ENCODE results near the gene ATP6AP1.
"Not testable (repeated sequence)": the region's sequence is repeated elsewhere in the genome, so short reads cannot be mapped to it uniquely, and the experiment has no call there.

The ATP6AP1 gene

GRCh38 chrX:154397888-154398667 is 30.4 kb upstream of the ATP6AP1 start, which contains the start of gene RPL10:
Gene RPL10, plus strand, starts transcription at chrX:154398377. Its CDS starts 143 bp downstream, at chrX:154398520.
- peak; percentile 90 for DNase-seq (ENCODE audit: low read depth)
- TF ChIP-seq CTCF (IDR thresholded peaks at IDR 0.05; ENCODE audit: low read depth, low read length, missing control alignments), result no peak
- peak within 1 kb of the TSS; percentile 88 for H3K4me3 ChIP-seq (ENCODE audit: low read depth, low read length)

GRCh38 chrX:154398668-154399526 is 29.6 kb upstream of the ATP6AP1 start:
- DNase-seq (ENCODE audit: low read depth), result no peak
- TF ChIP-seq CTCF (IDR thresholded peaks at IDR 0.05; ENCODE audit: low read depth, low read length, missing control alignments), result peak; percentile 68
- peak overlapping the region; percentile 88 for H3K4me3 ChIP-seq (ENCODE audit: low read depth, low read length)

GRCh38 chrX:154399527-154400368 is 28.7 kb upstream of the ATP6AP1 start:
- no peak for TF ChIP-seq CTCF (IDR thresholded peaks at IDR 0.05; ENCODE audit: low read depth, low read length, missing control alignments)
- DNase-seq (ENCODE audit: low read depth), result no peak
- peak overlapping the region; percentile 88 for H3K4me3 ChIP-seq (ENCODE audit: low read depth, low read length)

- peak overlapping the region; percentile 88 for H3K4me3 ChIP-seq (ENCODE audit: low read depth, low read length)
- DNase-seq (ENCODE audit: low read depth), result not testable (repeated sequence)
Measured at GRCh38 chrX:154400369-154400817, 28.1 kb upstream of the ATP6AP1 start.

- no peak for TF ChIP-seq CTCF (IDR thresholded peaks at IDR 0.05; ENCODE audit: low read depth, low read length, missing control alignments)
Measured at GRCh38 chrX:154401045-154401799, 27.3 kb upstream of the ATP6AP1 start.

GRCh38 chrX:154401918-154402621 is 26.4 kb upstream of the ATP6AP1 start:
- no peak for TF ChIP-seq CTCF (IDR thresholded peaks at IDR 0.05; ENCODE audit: low read depth, low read length, missing control alignments)
- no peak for DNase-seq (ENCODE audit: low read depth)
- H3K4me3 ChIP-seq (ENCODE audit: low read depth, low read length), result no peak overlapping the region

More at GRCh38 chrX:154401045-154401799, 27.3 kb upstream of the ATP6AP1 start:
- no peak overlapping the region for H3K4me3 ChIP-seq (ENCODE audit: low read depth, low read length)
- no peak for DNase-seq (ENCODE audit: low read depth)
